GM12872 (cell line): Measurements from ENCODE around the gene GPR158.

ENCODE experiments used
- CTCF ChIP-seq: IDR thresholded peaks from 3 replicates; pipeline ENCODE4 v1.5.1; 2011; ENCODE audit warnings: low read depth, mild to moderate bottlenecking, low read length, moderate library complexity; ENCODE audit not compliant: insufficient read depth

The GPR158 gene

GRCh38 chr10:25582961-25583360, 408.2 kb downstream of the GPR158 start:
- no peak for TF ChIP-seq CTCF

DNA sequence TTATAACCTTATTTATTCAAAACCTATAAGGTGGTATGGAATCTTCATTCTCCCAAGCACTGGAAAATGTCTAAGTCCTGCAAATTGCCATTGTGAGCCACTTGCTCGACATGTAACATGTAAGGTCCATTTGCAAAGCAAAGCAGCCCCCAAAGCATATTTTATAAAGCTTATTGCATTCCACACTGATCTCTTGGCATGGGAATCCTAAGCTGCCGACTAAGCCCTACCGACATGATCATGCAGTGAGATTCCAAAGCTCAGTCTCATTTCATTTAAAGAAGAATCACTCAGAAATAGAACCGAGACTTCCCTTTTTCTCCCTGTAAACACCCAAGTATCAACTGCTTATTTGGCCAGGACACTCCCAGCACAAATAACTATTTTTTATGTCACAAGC, 425.9 kb downstream of the GPR158 start:
- TF ChIP-seq CTCF: no peak

GRCh38 chr10:25604591-25604990, 429.8 kb downstream of the GPR158 start:
- TF ChIP-seq CTCF: no peak

DNA sequence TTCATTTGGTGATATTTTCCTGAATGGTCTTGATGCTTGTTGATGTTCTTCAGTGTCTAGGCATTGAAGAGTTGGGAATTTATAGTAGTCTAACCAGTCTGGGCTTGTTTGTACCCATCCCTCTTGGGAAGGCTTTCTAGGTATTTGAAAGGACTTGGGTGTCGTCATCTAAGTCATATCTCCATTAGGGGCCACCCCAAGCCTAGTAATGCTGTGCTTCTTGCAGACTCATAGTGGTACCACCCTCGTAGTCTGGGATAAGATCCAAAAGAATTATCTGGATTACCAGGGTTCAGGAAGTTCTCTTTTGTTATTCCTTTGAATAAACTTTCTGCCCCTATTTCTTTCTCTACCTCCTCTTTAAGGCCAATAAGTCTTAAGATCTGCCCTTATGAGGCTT, 439.9 kb downstream of the GPR158 start:
- no peak for TF ChIP-seq CTCF

- no peak for TF ChIP-seq CTCF
Observed at GRCh38 chr10:25615926-25616325, 441.1 kb downstream of the GPR158 start.

DNA sequence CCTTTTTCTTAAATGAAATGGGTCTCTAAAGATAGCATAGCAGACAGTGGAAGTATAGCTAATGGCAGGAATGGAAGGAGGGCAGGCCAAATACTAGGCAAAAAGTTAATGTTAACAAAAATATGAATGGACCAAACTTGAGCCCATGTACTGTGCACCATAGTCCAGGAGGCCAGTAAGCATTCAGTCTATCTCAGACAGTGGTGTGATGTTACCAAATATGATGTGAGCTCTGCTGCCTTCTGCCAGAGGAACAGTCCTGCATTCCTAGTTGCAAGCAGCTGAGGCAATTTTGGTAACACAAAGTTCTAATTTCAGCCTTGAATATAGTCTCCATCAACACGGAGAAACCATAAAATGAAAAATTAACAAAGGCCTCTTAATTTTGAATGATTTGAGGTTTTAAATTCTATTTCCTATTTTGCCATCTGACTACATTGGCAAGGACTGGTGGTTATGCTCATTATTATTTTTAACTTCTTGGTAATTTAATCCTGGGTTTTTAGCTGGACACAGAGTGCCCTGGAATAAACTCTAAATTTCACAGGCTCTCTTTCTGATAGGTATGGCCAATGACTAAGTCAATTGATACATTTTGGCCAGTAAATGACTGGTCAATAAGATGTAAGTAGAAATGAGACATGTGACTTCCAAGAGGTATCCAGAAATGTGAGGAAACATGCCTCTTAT, 442.2 kb downstream of the GPR158 start:
- TF ChIP-seq CTCF: no peak

DNA sequence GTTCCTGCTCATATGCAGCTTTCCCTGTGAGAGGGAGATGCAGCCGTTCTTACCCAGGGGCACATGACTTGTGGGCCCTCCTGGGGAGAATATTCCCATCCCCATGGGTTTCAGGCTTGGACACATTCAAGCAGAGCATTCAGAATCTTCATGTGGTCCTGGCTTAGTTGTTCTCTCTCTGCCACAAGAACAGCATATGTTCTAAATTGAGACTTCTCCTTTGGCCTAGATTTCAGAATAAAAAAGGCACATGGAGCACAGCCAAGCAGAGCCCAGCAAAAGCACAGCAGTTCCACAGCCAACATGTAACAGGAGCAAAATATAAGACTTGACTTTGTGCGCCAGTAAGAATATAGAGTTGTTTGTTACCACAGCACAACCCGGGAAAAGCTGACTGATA, 452.8 kb downstream of the GPR158 start:
- TF ChIP-seq CTCF: no peak
